ENCODE measurements around the gene TSPAN17. TPM values are rescaled to one million over a fixed set of nuclear protein-coding genes. Genes with fewer than 3 reads are reported as not detected.

The TSPAN17 gene
- polyA plus RNA-seq, 1 of the 3 experiments (the other 2 are of a cell fraction): 61.7 TPM

DNA sequence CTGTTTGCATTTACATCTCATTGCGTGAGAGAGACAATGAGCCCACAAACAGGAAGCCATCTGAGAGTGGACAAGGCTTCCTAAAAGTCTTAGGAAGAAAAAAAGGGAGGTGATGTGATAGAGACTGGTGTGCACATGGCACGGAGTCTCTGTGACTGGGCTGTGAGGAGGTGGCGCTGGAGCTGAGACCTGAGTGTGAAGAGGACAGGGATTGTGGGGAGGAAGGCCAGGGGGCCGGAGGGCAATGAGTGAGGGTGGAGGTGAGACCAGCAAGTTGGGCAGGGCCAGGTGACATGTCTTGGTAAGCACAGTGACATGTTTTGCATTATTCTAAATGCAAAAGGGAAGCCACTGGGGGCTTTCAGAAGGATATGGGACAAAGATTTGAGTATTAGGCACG is 45.0 kb downstream of the TSPAN17 start:
- 71% methylated on average over 5 of the region's 5 CpGs for WGBS (ENCODE audit: low lambda C conversion rate)
- no peak overlapping the region for H3K4me3 ChIP-seq (ENCODE audit: low read depth in 2 of 2, low read length in 1 of 2)
- DNase-seq: no peak
- no peaks in the 10 kb centered on the region for H4K20me1 ChIP-seq (ENCODE audit: insufficient read depth)
- no peak overlapping the region for H3K27ac ChIP-seq (ENCODE audit: low read depth in 2 of 2, low read length in 1 of 2)
- H3K79me2 ChIP-seq (ENCODE audit: insufficient read depth): no peaks in the 10 kb centered on the region
- H3K9me2 ChIP-seq: no peaks in the 10 kb centered on the region
- peaks cover 15% of the 10 kb centered on the region for H3K27me3 ChIP-seq (ENCODE audit: insufficient read depth)
- no peak overlapping the region for H3K9ac ChIP-seq
- no peaks in the 10 kb centered on the region for H3K4me1 ChIP-seq (ENCODE audit: control insufficient read depth in 1 of 2, insufficient read depth in 2 of 2, low read depth in 1 of 2, low read length in 1 of 2)
- ChIA-PET POLR2A (no interaction called here), CTCF (interaction anchor here (1.2 to 4.7 kb wide), 3 partner anchors 20 to 31 kb away, joined by 3 to 25 read pairs (median 3); no protein-coding TSS in a partner anchor)
- H3K36me3 ChIP-seq (replicated peaks in 1 of 2; ENCODE audit: control insufficient read depth in 1 of 2, insufficient read depth in 2 of 2, low read length in 1 of 2): no peaks in the 10 kb centered on the region
- no peak for TF ChIP-seq MXI1 (IDR thresholded peaks at IDR 0.05; ENCODE audit: low read depth, low read length)
- no peak for TF ChIP-seq REST (IDR thresholded peaks at IDR 0.05; ENCODE audit: low read depth, low read length)
- TF ChIP-seq EP300 (IDR thresholded peaks at IDR 0.05; ENCODE audit: borderline replicate concordance in 1 of 2, low read depth in 1 of 2, low read length in 1 of 2): no peak
- TF ChIP-seq ELF1 (IDR thresholded peaks at IDR 0.05): no peak
- no peak for TF ChIP-seq RAD21 (IDR thresholded peaks at IDR 0.05; ENCODE audit: low read length)
- TF ChIP-seq GABPA (IDR thresholded peaks at IDR 0.05; ENCODE audit: low read depth): no peak
- TF ChIP-seq TCF12 (IDR thresholded peaks at IDR 0.05): no peak
- TF ChIP-seq TEAD4 (IDR thresholded peaks at IDR 0.05; ENCODE audit: borderline replicate concordance, insufficient read depth): no peak
- TF ChIP-seq, protein P1, sequence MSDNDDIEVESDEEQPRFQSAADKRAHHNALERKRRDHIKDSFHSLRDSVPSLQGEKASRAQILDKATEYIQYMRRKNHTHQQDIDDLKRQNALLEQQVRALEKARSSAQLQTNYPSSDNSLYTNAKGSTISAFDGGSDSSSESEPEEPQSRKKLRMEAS (IDR thresholded peaks at IDR 0.05; ENCODE audit: low read depth): no peak
- TF ChIP-seq MEF2A (IDR thresholded peaks at IDR 0.05; ENCODE audit: borderline replicate concordance, low read depth): no peak
- no peak for TF ChIP-seq CTCF (IDR thresholded peaks at IDR 0.05)
- no peak overlapping the region for H2AFZ ChIP-seq (ENCODE audit: low read depth)
- no peak overlapping the region for H3K4me2 ChIP-seq
- no peaks in the 10 kb centered on the region for H3F3A ChIP-seq (replicated peaks; ENCODE audit: insufficient read depth)
- no peaks in the 10 kb centered on the region for H3K9me3 ChIP-seq

GRCh38 chr5:176692839-176693476 is 45.7 kb downstream of the TSPAN17 start:
- no peak overlapping the region for H2AFZ ChIP-seq (ENCODE audit: low read depth)
- ChIA-PET CTCF (interaction anchor here (0.6 to 4.7 kb wide), 10 partner anchors 15 to 266 kb away, joined by 3 to 25 read pairs (median 3); no protein-coding TSS in a partner anchor), POLR2A (interaction anchor here (0.7 kb wide), 1 partner anchor 443 kb away, joined by 3 read pairs; no protein-coding TSS in a partner anchor)
- no peaks in the 10 kb centered on the region for H3K9me3 ChIP-seq
- no peaks in the 10 kb centered on the region for H4K20me1 ChIP-seq (ENCODE audit: insufficient read depth)
- no peaks in the 10 kb centered on the region for H3F3A ChIP-seq (replicated peaks; ENCODE audit: insufficient read depth)
- H3K36me3 ChIP-seq (replicated peaks in 1 of 2; ENCODE audit: control insufficient read depth in 1 of 2, insufficient read depth in 2 of 2, low read length in 1 of 2): no peaks in the 10 kb centered on the region
- WGBS (ENCODE audit: low lambda C conversion rate): 53% methylated on average over 13 of the region's 13 CpGs
- H3K79me2 ChIP-seq (ENCODE audit: insufficient read depth): no peaks in the 10 kb centered on the region
- H3K4me1 ChIP-seq (ENCODE audit: control insufficient read depth in 1 of 2, insufficient read depth in 2 of 2, low read depth in 1 of 2, low read length in 1 of 2): no peaks in the 10 kb centered on the region
- H3K9ac ChIP-seq: no peak overlapping the region
- no peak overlapping the region for H3K4me3 ChIP-seq (ENCODE audit: low read depth in 2 of 2, low read length in 1 of 2)
- no peak overlapping the region for H3K4me2 ChIP-seq
- no peaks in the 10 kb centered on the region for H3K9me2 ChIP-seq
- DNase-seq: no peak
- H3K27ac ChIP-seq (ENCODE audit: low read depth in 2 of 2, low read length in 1 of 2): no peak overlapping the region
- H3K27me3 ChIP-seq (ENCODE audit: insufficient read depth): peaks cover 17% of the 10 kb centered on the region
- TF ChIP-seq ELF1 (IDR thresholded peaks at IDR 0.05) (no peak), TAF1 (IDR thresholded peaks at IDR 0.05; ENCODE audit: borderline replicate concordance, low read depth, low read length) (no peak), MXI1 (IDR thresholded peaks at IDR 0.05; ENCODE audit: low read depth, low read length) (no peak), USF2 (IDR thresholded peaks at IDR 0.05; ENCODE audit: borderline replicate concordance, low read depth, low read length) (no peak), SIN3A (IDR thresholded peaks at IDR 0.05; ENCODE audit: borderline replicate concordance, low read depth, low read length) (no peak), GATA2 (CRISPR knock-in tag; IDR thresholded peaks at IDR 0.05) (no peak), USF1 (IDR thresholded peaks at IDR 0.05; ENCODE audit: borderline replicate concordance, low read depth) (no peak), RXRA (IDR thresholded peaks at IDR 0.05; ENCODE audit: borderline replicate concordance, low read depth) (no peak), YY1 (IDR thresholded peaks at IDR 0.05; ENCODE audit: low read depth) (no peak), EZH2phosphoT487 (IDR thresholded peaks at IDR 0.05; ENCODE audit: borderline replicate concordance, low read depth) (no peak)
